ENCODE data around the gene HSD11B1L.
"Not testable (repeated sequence)": the region's sequence is repeated elsewhere in the genome, so short reads cannot be mapped to it uniquely, and the experiment has no call there.

Gene HSD11B1L

DNA sequence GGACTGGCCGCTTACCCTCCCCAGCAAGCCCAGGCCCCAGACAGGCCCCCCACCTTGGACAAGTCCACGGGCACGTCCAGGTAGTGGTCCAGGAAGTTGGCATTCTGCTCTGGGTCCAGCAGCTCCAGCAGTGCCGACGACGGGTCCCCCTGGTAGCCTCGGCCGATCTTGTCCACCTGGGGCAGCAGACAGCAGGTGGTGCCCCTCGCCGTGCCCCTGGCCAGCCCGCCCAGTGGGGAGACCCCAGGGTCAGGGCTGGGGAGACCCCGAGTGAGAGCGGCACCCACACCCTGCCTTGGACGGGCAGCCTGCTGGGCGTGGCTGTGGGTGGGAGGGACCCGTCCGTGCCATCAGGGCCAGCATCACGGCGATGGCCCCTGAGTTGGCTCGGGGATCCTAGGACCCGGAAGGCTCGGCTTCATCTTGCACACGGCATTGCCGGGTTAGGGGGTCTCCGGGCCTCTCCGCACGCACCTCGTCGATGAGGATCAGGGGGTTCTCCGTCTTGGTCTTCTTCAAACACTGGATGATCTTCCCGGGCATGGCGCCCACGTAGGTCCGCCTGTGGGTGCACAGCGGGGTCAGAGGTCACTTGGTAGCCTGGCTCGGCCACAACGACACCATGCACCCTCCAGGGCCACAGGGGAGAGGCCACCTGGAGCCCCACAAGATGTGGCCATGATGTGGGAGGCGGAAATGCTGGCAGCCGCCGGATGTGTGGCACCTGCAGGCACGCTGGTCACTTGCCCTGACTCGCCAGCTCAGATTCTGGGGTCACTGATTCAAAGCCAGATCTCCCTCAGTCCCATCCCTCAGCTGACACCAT is 15.6 kb downstream of the HSD11B1L start:
- Histone ChIP-seq H3K27ac (no peak overlapping the region), H3K4me3 (no peak overlapping the region)

DNA sequence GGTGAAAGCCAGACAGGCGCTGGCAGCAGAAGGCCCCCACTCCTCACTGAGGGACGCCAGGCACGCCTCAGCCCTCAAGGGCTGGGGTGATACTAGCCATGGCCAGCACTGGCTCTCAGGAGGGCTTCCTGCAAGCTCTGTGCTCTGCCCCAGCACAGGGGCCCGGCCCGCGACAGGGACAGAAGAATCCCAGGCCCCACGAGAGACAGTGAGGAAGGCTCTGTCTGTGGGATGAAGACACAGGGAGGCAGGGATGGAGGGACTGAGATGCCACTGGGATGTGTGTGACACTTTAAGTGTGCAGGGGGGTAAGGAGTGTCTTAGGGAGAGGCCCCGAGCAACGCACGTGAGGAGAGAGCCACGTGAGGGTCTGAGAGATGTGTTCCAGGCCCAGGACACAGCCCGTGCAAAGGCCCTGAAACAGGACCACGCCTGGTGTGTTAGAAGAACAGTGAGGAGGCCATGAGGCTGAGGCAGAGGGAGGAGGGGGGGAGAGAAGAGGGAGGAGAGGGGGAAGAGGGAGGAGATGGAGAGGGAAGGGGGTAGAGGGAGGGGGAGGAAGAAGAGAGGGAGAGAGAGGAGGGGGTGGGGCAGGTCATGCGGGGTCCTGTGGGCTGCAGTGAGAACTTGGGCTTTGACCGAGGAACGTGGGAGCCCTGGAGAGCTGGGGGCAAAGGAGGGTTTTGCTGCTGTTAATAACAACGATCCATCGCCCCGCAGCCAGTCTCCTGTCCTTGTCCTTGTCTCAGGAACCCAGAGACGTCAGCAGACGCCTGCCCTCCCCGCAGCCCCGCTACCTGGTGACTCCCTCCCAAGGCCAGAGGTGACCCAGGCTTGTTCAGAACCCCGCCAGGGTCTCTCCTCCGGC is 16.4 kb downstream of the HSD11B1L start:
- H3K4me3 ChIP-seq = no peak overlapping the region
- no peak overlapping the region for H3K27ac ChIP-seq

DNA sequence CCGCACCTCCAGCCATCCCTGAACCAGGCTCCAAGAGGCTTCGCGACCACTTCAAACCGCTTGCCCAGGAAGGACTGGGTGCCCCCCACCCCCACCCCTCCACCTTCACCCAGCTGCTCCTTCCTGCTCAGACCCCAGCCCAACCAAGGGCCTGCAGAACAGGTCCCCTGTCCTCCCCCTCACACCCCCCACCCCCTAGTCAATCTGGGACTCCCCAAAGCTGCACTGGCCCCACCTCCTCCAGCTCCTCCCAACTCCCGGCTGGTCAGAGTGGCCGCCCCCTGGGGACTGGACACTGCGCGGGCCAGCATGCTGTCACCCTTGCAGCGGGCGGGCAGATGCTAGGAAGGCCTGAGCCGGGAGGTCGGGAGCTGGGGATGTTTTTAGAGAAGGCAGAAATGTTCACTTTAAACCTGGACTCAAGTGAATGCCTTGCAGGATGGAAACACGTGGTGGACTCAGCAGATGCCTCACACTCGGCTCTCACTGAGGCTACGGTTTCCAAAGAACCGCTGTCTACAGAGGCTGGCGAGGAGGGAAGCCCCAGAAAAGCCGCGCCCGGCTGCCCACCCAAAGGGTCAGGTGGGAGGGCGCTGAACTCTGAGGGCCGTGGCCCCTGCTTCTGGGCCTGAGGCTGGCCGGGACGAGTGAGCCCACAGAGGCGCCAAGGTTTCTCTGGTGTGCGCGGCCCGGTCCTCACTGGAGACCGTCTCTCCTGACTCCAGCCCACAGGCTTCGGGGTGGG is 17.2 kb downstream of the HSD11B1L start:
- H3K27ac ChIP-seq = no peak overlapping the region
- H3K4me3 ChIP-seq = no peak overlapping the region

DNA sequence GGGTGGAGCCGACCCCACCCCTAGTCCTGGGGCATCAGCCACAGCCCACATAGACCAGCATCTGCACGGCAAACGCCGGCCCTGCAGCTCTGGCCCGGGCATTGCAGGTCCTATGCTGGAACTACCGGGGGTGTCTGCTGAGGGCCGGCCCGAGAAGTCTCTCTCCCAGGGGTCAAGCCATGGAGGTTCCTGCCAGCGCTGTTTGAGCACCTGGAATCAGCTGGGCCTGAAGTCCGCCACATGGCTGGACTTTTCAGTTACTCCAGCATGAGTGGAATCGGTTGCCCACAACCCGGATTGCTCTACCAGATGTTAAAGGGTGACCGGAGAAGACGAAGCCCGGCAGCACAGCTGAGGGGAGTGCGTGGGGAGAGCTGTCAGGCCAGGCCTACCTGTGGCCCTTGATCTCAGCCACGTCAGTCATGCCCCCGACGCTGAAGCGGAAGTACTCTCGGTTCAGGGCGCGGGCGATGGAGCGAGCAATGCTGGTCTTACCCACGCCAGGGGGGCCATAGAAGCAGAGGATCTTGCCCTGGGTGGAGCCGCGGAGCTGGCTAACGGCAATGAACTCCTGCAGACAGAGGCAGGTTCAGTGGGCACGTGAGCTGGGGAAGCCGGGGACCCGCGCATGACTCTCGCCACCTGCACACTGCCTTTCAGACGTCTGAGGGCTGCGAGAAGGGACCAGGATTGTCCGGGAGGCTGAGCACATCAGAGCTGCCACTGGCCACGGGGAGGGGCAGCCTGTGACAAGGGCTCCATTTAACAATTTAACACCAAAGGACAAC is 18.0 kb downstream of the HSD11B1L start:
- Histone ChIP-seq H3K4me3 (no peak overlapping the region), H3K27ac (no peak overlapping the region)

DNA sequence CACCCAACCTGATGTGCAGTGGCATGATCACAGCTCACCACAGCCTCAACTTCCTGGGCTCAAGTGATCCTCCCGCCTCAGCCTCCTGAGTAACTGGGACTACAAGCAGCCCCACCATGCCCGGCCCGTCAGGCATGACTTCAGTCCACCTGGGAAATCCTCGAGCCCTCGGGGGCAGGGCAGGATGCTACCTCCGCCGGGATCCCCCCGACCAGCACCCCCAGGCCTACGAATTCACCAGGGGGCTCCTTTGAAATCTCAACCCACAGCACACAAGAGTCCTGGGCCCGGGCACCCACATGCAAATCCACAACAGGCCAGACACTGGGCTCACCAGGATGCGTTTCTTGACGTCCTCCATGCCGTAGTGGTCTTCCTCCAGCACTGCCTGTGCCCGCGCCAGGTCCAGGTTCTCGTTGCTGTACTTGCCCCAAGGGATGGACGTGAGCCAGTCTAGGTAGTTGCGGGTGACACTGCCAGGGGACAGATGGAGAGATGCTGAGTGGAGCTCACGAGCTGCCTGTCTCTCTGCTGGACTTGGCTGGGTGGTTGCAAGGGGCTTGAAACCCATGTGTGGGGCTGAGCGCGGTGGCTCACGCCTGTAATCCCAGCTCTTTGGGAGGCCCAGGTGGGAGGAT is 19.7 kb downstream of the HSD11B1L start:
- Histone ChIP-seq H3K27ac (no peak overlapping the region), H3K4me3 (no peak overlapping the region)

DNA sequence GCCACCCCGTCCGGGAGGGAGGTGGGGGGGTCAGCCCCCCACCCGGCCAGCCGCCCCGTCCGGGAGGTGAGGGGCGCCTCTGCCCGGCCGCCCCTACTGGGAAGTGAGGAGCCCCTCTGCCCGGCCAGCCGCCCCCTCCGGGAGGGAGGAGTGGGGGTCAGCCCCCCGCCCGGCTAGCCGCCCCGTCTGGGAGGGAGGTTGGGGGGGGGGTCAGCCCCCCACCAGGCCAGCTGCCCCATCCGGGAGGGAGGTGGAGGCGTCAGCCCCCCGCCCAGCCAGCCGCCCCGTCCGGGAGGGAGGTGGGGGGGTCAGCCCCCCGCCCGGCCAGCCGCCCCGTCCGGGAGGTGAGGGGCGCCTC is 21.2 kb downstream of the HSD11B1L start:
- H3K4me3 ChIP-seq, H3K27ac ChIP-seq: not testable (repeated sequence)

DNA sequence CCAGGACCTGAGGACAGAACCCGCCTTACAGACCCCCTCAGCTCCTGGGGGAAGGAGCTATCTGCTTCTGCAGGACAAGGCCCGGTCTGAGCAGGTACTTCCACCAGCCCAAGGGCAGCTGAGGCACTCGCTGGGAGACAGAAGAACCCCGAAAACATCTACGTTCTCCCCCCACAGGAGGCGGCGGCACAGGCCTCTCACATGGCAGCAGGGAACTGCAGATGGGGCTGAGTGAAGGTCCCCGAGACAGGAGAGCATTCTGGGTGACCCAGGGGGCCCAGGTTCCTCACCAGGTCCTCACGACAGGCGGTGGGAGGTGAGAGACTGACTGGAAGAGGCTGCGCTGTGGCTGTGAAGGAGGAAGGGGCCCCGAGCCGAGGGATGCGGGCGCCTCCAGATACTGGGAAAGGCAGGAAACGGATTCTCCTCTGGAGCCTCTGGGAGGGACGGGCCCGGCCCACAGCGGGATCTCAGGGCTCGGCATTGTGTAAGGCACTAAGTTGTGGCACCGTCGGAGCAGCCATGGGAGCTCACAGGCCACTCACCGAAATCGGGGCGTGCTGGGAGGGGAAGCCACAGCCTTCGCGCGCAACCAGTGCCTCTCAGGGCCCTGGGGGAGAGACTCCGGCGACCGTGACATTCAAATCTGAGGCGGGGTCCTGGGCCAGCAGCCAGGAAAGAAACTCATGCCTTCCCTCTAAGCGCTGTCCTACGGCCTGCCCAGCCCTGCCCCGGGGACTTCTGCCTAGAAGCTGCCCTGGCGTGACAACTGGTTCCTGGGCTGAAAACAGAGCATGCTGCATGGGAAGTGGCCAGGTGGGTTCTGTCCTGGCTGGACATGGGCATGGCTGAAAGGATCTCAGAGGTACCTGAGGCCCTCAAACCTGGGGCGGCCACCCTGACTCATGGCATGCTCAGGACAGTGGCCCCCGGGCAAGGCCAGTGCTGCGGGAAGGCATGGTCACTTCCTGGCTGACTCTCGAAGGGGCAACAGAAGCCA is 23.3 kb downstream of the HSD11B1L start:
- Histone ChIP-seq H3K4me3 (no peak overlapping the region), H3K27ac (no peak overlapping the region)

DNA sequence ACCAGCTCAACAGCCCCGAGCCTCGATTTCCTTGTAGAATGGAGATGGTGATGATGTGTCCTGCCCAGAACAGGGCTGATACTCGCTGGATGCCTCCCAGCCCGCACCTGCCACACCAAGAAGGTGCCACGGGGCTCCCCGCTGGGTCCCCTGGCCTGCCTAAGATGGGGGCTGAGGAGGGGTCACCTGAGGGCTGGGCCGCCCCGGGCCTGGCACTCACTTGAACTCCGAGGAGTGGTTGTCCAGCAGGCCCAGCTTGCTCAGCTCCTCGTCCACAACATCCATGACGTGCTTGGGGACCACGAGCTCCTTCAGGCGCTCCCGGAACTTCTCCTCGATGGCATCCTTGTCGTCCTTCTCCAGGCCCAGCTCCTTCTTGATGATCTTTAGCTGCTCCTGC is 24.7 kb downstream of the HSD11B1L start:
- Histone ChIP-seq H3K4me3 (no peak overlapping the region), H3K27ac (no peak overlapping the region)

DNA sequence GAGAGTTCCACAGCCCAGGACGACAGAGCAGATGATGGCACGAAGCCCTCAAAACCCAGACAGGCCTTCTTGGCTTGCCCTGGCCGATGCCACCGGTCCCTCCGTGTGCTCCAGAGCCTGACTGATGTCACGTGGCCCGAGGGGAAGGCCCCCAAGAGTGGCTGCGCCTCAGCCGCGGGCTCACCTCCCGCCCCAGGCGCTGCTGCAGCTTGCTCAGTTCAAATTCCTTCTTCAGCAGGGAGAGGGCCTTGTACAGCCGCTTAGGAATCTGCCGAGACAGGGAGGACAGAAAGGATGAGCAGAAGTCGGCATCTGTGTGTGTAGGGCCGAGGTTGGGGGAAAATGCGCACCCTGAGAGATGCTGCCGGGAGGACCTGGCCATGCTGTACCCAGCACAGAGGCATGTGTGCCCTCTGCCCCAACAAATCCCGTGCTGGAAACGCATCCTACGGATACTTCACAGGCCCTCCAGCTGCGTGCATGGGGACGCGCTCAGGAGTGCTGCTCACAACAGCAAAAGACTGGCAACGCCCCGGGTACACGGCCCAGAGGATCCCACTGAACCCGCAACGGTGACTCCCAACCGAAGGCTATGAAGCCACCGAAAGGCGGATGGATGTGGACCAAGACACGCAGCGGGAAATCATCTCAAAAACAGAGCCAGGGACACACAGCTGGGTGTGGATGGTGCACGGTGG is 26.2 kb downstream of the HSD11B1L start:
- Histone ChIP-seq H3K27ac (no peak overlapping the region), H3K4me3 (no peak overlapping the region)

DNA sequence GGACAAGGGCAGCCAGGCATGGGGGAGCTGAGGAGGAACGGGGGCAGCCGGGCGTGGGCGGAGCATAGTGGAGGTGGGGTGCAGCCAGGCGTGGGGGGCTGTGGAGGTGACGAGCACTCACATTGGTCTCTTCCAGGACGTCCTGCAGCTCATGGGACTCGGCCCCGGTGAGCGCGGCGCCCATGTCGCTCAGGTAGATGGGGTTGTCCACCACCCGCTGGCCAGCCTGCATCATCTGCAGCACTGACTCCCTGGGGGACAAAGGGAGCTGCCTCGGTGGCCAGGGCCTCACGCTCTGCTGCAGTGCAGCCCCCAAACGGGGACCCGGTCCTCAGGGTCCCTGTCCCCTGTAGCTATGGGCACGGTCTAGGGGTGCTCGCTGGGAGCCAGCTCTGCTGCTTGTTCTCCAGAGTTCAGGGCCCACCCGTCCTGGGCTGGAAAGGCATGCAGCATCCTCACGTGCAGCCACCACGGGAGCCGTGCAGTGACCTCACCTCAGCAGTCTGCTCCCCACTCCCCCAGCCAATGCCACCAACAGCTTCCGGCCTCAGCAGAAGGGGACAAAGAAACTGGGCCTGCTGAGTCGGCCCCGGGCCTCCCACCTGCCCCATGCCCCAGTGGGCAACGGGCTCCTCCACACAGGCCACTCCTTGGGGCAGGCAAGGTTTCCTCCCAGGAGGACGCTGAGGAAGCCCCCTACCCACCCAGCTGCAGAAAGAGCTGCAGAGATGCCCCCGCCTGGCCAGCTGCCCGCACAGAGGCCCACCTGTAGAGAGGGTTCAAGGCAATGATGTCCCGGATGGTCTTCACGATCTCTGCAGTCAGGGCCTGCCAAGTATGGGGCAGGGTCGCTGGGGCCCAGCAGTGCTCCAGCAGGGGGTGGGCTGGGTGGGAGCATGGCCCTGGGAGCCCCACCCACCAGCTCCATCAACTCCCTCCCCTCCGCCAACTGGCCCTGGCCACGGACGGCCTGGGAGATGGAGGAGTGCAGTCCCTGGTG is 27.0 kb downstream of the HSD11B1L start:
- H3K27ac ChIP-seq = no peak overlapping the region
- H3K4me3 ChIP-seq = no peak overlapping the region

DNA sequence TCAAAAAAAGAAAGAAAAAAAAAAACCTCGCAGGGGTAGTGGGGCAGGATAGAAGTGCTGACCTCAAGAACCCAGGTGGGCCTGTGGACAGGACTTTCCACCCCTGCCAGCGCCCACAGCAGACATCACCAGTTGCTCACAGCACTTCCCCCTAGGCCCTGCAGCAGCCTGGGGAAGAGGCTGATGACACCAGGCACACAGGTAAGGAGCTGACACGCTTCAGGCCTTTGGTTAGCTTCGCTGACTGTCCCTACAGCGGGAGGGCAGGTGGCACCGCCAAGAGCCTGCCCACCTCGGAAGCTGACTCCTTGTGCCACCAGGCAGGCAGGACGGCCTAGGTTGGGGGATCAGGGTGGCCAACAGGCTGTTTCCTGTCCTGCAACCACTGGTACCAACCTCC is 30.2 kb downstream of the HSD11B1L start:
- H3K27ac ChIP-seq = no peak overlapping the region
- H3K4me3 ChIP-seq = no peak overlapping the region

DNA sequence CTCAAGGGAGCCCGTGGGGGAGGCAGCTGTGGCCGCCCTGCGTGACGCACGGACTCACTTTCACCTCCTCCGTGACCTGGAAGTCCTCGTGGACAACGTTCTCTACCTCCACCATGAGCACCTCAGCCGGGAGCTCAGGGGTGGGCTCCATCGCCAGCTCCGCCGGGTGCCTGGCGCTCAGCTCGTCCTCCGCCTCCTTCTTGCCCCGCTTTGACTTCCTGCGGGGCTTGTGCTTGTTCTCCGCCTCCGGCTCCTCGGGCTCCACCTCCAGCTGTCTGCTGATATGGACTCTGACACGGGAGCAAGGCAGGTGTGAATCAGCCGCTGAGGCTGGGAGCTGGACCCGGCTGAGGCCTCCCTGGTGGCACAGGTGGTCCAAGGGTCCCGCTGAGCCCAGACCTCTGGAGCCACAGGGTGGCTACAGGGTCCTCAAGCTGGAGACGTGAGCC is 30.9 kb downstream of the HSD11B1L start:
- Histone ChIP-seq H3K27ac (no peak overlapping the region), H3K4me3 (no peak overlapping the region)

DNA sequence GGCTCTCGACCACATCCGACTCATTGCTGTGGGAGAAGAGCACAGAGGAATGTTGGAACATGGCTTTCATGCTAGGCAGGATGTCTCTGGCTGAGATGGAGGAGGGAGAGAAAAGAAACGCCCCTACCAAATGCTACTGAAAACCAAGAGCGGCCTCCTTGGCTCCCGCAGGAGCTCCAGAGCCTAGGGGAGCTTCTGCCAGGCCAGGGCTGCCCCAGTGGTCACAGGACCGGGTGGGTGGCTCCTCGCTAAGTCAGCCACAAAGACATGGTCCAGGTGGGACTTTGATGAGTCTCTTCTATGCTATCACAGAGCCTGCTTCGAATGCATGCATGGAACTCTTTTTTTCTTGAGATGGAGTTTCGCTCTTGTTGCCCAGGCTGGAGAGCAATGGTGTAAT is 32.4 kb downstream of the HSD11B1L start:
- Histone ChIP-seq H3K27ac (no peak overlapping the region), H3K4me3 (no peak overlapping the region)

DNA sequence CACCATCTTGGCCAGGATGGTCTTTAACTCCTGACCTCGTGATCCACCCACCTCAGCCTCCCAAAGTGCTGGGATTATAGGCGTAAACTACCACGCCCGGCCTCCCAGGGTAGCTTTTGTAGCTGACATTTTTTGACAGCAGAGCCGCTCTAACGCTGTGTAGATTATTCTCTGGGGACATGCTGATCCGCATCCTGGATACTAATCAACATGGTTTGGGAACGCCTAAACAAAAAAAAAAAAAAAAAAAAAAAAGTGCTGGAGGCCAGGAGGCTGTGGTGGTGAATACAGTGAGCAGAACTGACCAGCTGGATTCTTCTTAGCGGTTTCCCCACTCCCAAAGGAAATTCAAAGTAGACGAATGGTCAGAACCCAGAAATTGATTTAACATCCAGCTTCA is 34.0 kb downstream of the HSD11B1L start:
- H3K27ac ChIP-seq = no peak overlapping the region
- H3K4me3 ChIP-seq = no peak overlapping the region

DNA sequence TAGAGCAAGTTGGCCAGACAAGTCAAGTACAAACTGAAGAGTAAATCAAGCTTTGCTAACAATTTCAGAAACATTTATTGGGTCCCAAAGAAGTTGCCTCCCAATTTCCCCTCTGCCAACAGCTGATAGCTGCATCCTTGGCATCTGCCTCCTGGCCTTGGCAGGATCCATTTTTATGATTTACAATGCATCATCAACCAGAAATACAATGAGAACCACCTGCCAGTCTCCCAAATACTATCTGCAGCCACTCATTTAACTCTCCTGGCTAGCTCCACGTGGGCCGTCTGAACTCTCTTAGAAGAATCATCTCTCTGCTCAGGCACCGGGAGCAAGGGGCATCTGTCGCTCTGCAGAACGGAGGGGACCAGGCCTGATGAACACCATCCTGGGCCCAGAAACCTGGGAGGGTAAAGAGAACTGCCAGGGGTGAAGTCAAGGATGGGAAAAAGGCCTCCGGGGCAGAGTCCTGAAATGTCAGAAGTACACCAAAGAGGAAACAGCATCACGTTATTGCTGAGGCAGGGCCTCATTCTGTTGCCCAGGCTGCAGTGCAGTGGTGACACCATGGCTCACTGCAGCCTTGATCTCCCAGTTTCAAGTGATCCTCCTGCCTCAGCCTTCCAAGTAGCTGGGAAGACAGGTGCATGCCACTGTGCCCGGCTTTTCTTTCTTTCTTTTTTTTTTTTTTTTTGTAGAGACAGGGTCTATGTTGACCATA is 36.5 kb downstream of the HSD11B1L start:
- H3K4me3 ChIP-seq = no peak overlapping the region
- peak overlapping the region in 1 of 21 experiments; percentile 2 for H3K27ac ChIP-seq
